Uterus (tissue), 2 donors: ENCODE data around the gene LIPI.

Experiments
- POLR2A ChIP-seq, 2 donors: fragments of 450-650 bp; IDR thresholded peaks; one replicate each; pipeline ENCODE4 v1.6.1; 2016; ENCODE audit warnings: antibody characterized with exemption in 2 of 2, mild to moderate bottlenecking in 1 of 2, moderate library complexity in 1 of 2
- TF ChIP-seq, protein P1 (sequence below), 4 experiments: fragments of 200-600 bp in 2 of 4; fragments of 450-650 bp in 2 of 4; sonication (generic) in 2 of 4; IDR thresholded peaks; one replicate each; pipeline ENCODE4 v1.5.1; 2016 to 2019; ENCODE audit warnings: antibody characterized with exemption in 4 of 4, mild to moderate bottlenecking in 2 of 4, moderate library complexity in 1 of 4

- TF ChIP-seq, protein P1, sequence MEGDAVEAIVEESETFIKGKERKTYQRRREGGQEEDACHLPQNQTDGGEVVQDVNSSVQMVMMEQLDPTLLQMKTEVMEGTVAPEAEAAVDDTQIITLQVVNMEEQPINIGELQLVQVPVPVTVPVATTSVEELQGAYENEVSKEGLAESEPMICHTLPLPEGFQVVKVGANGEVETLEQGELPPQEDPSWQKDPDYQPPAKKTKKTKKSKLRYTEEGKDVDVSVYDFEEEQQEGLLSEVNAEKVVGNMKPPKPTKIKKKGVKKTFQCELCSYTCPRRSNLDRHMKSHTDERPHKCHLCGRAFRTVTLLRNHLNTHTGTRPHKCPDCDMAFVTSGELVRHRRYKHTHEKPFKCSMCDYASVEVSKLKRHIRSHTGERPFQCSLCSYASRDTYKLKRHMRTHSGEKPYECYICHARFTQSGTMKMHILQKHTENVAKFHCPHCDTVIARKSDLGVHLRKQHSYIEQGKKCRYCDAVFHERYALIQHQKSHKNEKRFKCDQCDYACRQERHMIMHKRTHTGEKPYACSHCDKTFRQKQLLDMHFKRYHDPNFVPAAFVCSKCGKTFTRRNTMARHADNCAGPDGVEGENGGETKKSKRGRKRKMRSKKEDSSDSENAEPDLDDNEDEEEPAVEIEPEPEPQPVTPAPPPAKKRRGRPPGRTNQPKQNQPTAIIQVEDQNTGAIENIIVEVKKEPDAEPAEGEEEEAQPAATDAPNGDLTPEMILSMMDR (IDR thresholded peaks at IDR 0.05) = no peak
- no peak for TF ChIP-seq POLR2A (IDR thresholded peaks at IDR 0.05)
Observed at GRCh38 chr21:14244911-14245310, 34.2 kb upstream of the LIPI start.
